ENCODE results near the gene MEST.

DNA sequence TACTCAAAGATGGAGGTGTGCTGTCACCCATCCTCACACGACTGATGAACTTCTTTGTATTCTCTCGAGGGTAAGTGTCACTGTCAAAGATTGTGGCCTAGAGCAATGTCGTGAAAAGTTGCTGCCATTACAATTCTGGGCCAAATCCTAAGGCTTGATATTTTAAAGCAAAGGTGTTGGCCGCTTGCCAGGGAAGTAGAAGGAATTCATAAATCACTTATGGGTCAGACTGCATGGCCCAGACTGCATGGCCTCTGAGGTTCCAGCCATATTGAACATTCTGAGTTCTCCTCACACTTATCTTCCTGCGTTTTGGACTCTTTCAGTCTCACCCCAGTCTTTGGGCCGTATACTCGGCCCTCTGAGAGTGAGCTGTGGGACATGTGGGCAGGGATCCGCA, 8.6 kb downstream of the MEST start:
- TF ChIP-seq, protein P1, sequence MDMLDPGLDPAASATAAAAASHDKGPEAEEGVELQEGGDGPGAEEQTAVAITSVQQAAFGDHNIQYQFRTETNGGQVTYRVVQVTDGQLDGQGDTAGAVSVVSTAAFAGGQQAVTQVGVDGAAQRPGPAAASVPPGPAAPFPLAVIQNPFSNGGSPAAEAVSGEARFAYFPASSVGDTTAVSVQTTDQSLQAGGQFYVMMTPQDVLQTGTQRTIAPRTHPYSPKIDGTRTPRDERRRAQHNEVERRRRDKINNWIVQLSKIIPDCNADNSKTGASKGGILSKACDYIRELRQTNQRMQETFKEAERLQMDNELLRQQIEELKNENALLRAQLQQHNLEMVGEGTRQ (IDR thresholded peaks at IDR 0.05; ENCODE audit: borderline replicate concordance, low read depth, low read length) = no peak
- TF ChIP-seq, protein P2, sequence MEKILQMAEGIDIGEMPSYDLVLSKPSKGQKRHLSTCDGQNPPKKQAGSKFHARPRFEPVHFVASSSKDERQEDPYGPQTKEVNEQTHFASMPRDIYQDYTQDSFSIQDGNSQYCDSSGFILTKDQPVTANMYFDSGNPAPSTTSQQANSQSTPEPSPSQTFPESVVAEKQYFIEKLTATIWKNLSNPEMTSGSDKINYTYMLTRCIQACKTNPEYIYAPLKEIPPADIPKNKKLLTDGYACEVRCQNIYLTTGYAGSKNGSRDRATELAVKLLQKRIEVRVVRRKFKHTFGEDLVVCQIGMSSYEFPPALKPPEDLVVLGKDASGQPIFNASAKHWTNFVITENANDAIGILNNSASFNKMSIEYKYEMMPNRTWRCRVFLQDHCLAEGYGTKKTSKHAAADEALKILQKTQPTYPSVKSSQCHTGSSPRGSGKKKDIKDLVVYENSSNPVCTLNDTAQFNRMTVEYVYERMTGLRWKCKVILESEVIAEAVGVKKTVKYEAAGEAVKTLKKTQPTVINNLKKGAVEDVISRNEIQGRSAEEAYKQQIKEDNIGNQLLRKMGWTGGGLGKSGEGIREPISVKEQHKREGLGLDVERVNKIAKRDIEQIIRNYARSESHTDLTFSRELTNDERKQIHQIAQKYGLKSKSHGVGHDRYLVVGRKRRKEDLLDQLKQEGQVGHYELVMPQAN (conservative IDR thresholded peaks at IDR 0.05) = no peak
- TF ChIP-seq FOXM1 (IDR thresholded peaks at IDR 0.05; ENCODE audit: low read depth, low read length) (no peak), RFX5 (IDR thresholded peaks at IDR 0.05; ENCODE audit: low read depth, low read length) (no peak), ZNF24 (IDR thresholded peaks at IDR 0.05) (no peak), EP300 (IDR thresholded peaks at IDR 0.05; ENCODE audit: borderline replicate concordance in 1 of 2, control insufficient read depth in 1 of 2, low read depth in 2 of 2, low read length in 2 of 2) (no peak), YY1 (IDR thresholded peaks at IDR 0.05; ENCODE audit: low read depth, low read length) (no peak), TARDBP (IDR thresholded peaks at IDR 0.05; ENCODE audit: borderline replicate concordance) (no peak), SIX5 (IDR thresholded peaks at IDR 0.05; ENCODE audit: low read depth, low read length, severe bottlenecking) (no peak)
- TF ChIP-seq, protein P3, sequence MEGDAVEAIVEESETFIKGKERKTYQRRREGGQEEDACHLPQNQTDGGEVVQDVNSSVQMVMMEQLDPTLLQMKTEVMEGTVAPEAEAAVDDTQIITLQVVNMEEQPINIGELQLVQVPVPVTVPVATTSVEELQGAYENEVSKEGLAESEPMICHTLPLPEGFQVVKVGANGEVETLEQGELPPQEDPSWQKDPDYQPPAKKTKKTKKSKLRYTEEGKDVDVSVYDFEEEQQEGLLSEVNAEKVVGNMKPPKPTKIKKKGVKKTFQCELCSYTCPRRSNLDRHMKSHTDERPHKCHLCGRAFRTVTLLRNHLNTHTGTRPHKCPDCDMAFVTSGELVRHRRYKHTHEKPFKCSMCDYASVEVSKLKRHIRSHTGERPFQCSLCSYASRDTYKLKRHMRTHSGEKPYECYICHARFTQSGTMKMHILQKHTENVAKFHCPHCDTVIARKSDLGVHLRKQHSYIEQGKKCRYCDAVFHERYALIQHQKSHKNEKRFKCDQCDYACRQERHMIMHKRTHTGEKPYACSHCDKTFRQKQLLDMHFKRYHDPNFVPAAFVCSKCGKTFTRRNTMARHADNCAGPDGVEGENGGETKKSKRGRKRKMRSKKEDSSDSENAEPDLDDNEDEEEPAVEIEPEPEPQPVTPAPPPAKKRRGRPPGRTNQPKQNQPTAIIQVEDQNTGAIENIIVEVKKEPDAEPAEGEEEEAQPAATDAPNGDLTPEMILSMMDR (IDR thresholded peaks at IDR 0.05 in 2 of 3, conservative IDR thresholded peaks at IDR 0.05 in 1 of 3; ENCODE audit: control insufficient read depth in 2 of 3, extremely low read depth in 1 of 3, insufficient read depth in 1 of 3, low read depth in 3 of 3, low read length in 3 of 3) = no peak
- TF ChIP-seq, protein P4, sequence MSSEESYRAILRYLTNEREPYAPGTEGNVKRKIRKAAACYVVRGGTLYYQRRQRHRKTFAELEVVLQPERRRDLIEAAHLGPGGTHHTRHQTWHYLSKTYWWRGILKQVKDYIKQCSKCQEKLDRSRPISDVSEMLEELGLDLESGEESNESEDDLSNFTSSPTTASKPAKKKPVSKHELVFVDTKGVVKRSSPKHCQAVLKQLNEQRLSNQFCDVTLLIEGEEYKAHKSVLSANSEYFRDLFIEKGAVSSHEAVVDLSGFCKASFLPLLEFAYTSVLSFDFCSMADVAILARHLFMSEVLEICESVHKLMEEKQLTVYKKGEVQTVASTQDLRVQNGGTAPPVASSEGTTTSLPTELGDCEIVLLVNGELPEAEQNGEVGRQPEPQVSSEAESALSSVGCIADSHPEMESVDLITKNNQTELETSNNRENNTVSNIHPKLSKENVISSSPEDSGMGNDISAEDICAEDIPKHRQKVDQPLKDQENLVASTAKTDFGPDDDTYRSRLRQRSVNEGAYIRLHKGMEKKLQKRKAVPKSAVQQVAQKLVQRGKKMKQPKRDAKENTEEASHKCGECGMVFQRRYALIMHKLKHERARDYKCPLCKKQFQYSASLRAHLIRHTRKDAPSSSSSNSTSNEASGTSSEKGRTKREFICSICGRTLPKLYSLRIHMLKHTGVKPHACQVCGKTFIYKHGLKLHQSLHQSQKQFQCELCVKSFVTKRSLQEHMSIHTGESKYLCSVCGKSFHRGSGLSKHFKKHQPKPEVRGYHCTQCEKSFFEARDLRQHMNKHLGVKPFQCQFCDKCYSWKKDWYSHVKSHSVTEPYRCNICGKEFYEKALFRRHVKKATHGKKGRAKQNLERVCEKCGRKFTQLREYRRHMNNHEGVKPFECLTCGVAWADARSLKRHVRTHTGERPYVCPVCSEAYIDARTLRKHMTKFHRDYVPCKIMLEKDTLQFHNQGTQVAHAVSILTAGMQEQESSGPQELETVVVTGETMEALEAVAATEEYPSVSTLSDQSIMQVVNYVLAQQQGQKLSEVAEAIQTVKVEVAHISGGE (CRISPR knock-in tag; IDR thresholded peaks at IDR 0.05) = no peak
- TF ChIP-seq, protein P5, sequence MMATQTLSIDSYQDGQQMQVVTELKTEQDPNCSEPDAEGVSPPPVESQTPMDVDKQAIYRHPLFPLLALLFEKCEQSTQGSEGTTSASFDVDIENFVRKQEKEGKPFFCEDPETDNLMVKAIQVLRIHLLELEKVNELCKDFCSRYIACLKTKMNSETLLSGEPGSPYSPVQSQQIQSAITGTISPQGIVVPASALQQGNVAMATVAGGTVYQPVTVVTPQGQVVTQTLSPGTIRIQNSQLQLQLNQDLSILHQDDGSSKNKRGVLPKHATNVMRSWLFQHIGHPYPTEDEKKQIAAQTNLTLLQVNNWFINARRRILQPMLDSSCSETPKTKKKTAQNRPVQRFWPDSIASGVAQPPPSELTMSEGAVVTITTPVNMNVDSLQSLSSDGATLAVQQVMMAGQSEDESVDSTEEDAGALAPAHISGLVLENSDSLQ (IDR thresholded peaks at IDR 0.05) = no peak

Measured in GM12878 (cell line).